HG03442 (cell line): ENCODE measurements around the gene PCDHA8.
"Not testable (repeated sequence)": the region's sequence is repeated elsewhere in the genome, so short reads cannot be mapped to it uniquely, and the experiment has no call there.

ENCODE experiments used
- ATAC-seq: cut with Tn5 transposase; IDR thresholded peaks from one replicate; pipeline ENCODE4 v1.9.1; 2021; ENCODE audit warnings: mild to moderate bottlenecking, moderate library complexity; ENCODE audit not compliant: unreplicated experiment

The PCDHA8 gene

GRCh38 chr5:140828362-140828737 is 12.6 kb upstream of the PCDHA8 start:
- no peak for ATAC-seq

GRCh38 chr5:140829511-140830501 is 11.2 kb upstream of the PCDHA8 start:
- not testable (repeated sequence) for ATAC-seq

- ATAC-seq, result no peak
Measured at GRCh38 chr5:140833993-140834392, 7.0 kb upstream of the PCDHA8 start, which contains the start of gene PCDHA7. Gene PCDHA7, plus strand, starts transcription at chr5:140834269. Its CDS starts 115 bp downstream, at chr5:140834384.

GRCh38 chr5:140834439-140835008 is 6.5 kb upstream of the PCDHA8 start:
- ATAC-seq, result not testable (repeated sequence)

GRCh38 chr5:140835622-140836510 is 5.1 kb upstream of the PCDHA8 start:
- no peak for ATAC-seq

GRCh38 chr5:140842798-140843733 is 2.1 kb downstream of the PCDHA8 start:
- ATAC-seq, result no peak

GRCh38 chr5:140848139-140849102 is 7.4 kb downstream of the PCDHA8 start, which contains the start of gene PCDHA9:
Gene PCDHA9, plus strand, starts transcription at chr5:140848382. Its CDS starts 114 bp downstream, at chr5:140848496.
- not testable (repeated sequence) for ATAC-seq

GRCh38 chr5:140849831-140850634 is 9.0 kb downstream of the PCDHA8 start:
- not testable (repeated sequence) for ATAC-seq

- ATAC-seq, result no peak
Measured at GRCh38 chr5:140855772-140856674, 15.0 kb downstream of the PCDHA8 start, which contains the start of gene PCDHA10. Gene PCDHA10, plus strand, starts transcription at chr5:140855897. Its CDS starts 152 bp downstream, at chr5:140856049.

- ATAC-seq, result no peak
Measured at GRCh38 chr5:140857177-140857986, 16.4 kb downstream of the PCDHA8 start.

GRCh38 chr5:140857987-140858240 is 16.9 kb downstream of the PCDHA8 start:
- ATAC-seq, result no peak

- ATAC-seq, result no peak
Measured at GRCh38 chr5:140862441-140863295, 21.7 kb downstream of the PCDHA8 start.

GRCh38 chr5:140868721-140869554 is 28.0 kb downstream of the PCDHA8 start, which contains the start of gene PCDHA11:
Gene PCDHA11, plus strand, starts transcription at chr5:140868957. Its CDS starts 147 bp downstream, at chr5:140869104.
- no peak for ATAC-seq

GRCh38 chr5:140869555-140869886 is 28.5 kb downstream of the PCDHA8 start:
- ATAC-seq, result no peak
